HG03060 (cell line): ENCODE data around the gene GGCT.
"Not testable (repeated sequence)": the region's sequence is repeated elsewhere in the genome, so short reads cannot be mapped to it uniquely, and the experiment has no call there.

Experiments
- ATAC-seq: cut with Tn5 transposase; IDR thresholded peaks from one replicate; pipeline ENCODE4 v1.9.1; 2021; ENCODE audit warnings: low read depth, moderate number of reproducible peaks; ENCODE audit not compliant: unreplicated experiment

The GGCT gene

GRCh38 chr7:30519122-30519521, 14.5 kb upstream of the GGCT start:
- ATAC-seq = no peak

- ATAC-seq = no peak
These were observed 11.1 kb upstream of the GGCT start for GRCh38 chr7:30515761-30516160.

DNA sequence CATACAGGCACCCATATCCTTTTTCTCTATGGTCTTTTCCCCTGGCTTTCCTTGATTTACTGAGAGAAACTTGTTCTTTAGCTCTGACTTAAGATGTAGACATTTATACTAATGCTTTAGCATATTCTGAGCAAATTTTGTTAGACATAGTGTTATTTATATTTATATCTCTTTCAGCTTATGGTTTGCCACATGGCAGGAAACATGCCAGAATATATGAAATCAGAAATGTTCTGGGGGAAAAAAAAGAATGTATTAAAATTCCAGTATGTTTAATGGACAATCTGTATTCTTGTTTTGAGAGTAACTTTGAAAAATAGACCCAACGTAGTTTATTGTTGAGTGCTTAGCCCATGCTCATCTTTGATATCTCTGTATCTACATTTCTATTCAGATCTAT, 10.1 kb upstream of the GGCT start:
- ATAC-seq = no peak

DNA sequence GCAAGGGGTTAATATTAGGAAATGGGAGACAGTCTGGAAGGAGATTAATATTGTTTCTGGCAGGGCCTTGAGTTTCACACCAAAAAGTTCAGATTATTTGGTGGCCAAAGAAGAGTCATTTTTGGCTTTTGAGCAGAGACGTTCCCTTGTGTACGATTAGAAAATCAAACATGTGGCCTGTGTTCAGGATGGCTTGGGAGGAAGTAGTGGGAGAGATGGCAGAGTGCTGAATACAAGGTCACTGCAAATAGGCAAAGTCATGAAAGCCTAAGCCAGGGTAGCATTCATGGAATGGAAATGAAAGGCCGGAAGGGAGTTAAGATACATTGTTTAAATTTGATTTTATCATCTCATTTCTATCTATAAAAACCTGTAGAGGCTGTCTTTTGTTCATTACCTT, 9.5 kb upstream of the GGCT start:
- no peak for ATAC-seq

GRCh38 chr7:30513762-30514161, 9.1 kb upstream of the GGCT start:
- no peak for ATAC-seq

DNA sequence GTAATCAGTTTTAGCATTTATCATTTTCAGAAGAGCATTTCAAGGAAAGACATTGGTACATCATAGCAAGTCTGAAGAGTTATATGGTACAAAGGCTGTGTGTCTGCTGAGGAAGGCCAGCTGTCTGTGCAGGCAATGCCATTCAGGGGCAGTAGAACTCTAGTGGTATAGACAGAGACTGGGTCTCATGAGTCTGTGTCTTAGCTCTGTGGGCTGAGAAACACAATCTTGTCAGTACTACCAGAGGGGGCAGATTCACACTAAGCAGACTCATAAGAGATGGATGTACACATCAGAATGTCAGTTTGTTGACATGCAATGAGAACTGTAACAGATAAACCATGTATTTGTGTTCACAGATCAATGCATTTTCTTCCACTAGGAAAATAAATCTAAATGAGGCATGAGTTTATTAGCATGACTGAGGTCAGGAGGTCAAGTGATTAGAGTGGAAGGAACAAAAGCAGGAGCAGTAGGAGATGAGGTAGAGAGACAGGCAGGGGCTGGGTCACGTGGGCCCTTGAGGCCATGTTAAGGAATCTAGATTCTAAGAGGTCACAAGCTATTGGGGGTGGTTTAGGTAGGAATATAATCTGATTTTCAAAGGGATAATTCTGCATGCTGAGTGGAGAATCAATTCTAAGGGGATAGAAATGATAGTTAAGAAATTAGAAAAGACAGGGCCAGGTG, 7.5 kb upstream of the GGCT start:
- no peak for ATAC-seq

GRCh38 chr7:30511494-30511893, 6.9 kb upstream of the GGCT start:
- ATAC-seq = no peak

GRCh38 chr7:30510124-30511075, 5.8 kb upstream of the GGCT start:
- no peak for ATAC-seq

DNA sequence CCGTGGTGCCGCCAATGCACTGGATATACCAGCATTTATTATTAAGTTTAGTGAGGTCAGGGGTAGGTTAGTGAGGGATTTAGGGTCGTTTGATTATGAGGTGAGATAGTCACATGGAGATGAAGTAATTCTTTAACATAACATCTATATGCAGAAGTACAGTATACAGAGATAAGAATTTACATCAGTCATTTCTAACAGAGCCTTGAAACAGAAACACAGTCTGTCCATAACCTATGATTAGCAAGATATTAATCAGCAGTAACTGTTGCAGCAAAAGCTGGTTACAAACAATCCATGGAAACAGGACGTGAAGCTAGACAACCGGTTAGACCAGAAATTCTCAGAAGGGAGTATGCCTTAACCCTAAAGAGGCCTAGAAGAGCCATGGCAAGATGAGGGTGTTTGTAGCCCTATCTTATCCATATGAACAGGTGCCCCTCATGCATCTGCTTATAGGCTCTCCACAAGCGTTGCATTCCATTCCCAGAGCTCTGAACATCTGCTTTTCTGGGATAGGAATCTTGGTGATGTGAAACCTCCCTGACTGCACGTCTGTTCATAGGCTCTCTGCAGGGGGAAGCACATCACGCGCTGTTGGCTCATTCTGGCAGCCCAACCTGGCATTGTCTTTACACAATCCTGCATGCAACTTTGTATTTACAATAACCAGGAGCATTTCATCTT, 4.7 kb upstream of the GGCT start:
- not testable (repeated sequence) for ATAC-seq

GRCh38 chr7:30507346-30507900, 2.8 kb upstream of the GGCT start:
- ATAC-seq = not testable (repeated sequence)

DNA sequence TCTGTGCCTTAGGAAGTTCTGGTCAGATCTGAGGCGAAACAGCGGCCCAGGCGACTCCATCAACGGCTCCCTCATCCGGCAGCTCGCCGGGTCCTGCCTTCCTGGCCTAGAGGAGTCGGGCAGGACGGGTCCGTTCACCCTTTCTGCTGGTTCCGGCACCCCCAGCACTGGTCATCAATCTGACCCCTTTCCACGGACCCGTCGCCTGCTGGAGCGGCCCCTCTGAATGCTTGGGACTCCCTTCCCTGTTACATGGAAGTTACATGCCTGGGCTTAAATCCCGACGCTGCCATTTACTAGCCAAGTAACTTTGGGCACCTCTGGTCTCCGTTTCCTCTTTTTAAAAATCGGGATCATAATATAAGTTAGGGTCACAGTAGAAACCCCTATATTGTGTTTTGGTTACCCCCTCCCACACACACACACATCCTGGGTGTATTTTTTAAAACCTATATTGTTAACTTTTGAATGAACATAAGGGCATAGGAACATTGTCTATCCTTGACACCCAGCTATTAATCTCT, 607 bp upstream of the GGCT start:
- ATAC-seq = no peak

GRCh38 chr7:30503274-30504212, 1.1 kb downstream of the GGCT start:
- no peak for ATAC-seq

GRCh38 chr7:30502470-30503251, 2.0 kb downstream of the GGCT start:
- ATAC-seq = no peak

DNA sequence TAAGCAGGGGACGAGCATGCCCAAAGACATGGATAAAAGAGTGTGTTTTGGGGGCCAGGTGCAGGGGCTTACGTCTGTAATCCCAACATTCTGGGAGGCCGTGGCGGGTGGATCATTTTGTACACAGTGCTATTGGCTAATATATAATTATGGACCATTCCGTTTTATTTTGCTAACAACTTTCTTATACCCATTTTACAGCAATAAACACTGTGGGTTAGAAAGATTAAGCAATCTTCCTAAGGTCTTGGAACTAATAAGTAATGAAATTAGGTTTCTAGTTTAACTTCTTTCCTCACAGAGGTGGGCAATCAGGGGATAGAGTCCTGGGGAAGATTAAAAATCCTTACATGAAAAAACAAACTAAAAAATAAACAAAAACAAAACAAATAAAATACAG, 3.4 kb downstream of the GGCT start:
- ATAC-seq = no peak

GRCh38 chr7:30493228-30493627, 11.4 kb downstream of the GGCT start:
- no peak for ATAC-seq

DNA sequence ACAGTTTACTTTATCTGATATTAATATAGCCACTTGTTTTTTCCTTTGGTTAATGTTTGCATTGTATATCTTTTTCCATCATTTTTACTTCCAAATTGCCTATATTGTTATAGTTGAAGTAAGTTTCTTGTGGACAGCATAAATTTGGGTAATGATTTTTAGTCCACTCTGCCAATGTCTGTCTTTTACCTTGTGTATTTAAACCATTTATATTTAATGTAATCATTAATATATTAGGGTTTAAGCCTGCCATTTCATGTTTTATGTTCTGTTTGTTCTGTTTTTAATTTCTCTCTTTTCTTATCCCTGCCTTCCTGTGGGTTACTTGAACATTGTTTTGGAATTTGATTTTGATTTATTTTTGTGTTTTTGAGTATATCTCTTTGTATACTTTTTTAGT, 13.2 kb downstream of the GGCT start:
- no peak for ATAC-seq

GRCh38 chr7:30487371-30487770, 17.3 kb downstream of the GGCT start:
- no peak for ATAC-seq

DNA sequence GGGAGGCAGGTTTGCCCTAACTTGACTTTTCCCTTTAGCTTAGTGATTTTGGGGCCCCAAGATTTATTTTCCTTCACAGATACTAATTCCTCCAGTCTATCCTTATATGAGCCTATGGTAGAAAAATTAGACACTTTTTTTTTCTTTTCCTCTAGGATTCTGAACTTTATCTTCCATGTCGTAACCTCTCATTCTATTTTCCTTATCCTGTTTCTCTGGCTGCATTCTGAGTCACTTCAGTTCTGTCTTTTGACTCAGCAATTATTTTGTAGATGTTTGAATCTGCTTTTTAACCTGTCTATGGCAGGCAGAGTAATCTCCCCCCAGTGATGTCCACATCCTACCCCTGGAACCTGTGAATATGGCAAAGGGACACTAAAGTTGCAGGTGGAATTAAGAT, 19.0 kb downstream of the GGCT start:
- ATAC-seq = no peak

GRCh38 chr7:30481416-30481815, 23.2 kb downstream of the GGCT start:
- not testable (repeated sequence) for ATAC-seq
